22Rv1 (cell line): ENCODE results near the gene DCK.

ENCODE experiments used
- CTCF ChIP-seq: fragments of 450-650 bp; IDR thresholded peaks from 2 replicates; pipeline ENCODE4 v1.5.1; 2017; ENCODE audit warnings: mild to moderate bottlenecking
- ZFX ChIP-seq: fragments of 450-650 bp; IDR thresholded peaks from 2 replicates; pipeline ENCODE4 v1.6.1; 2017; ENCODE audit warnings: antibody characterized with exemption, borderline replicate concordance

- TF ChIP-seq CTCF (no peak), ZFX (no peak)
These were observed 12.9 kb downstream of the DCK start for GRCh38 chr4:71006203-71006907.
